KBM-7 (cell line): Measurements from ENCODE around the gene CRYBA2.

ENCODE experiments used
- DNase-seq: peaks from one replicate; pipeline ENCODE4 v3.0.0-alpha.2; 2015
- in situ Hi-C: fragments of 300-500 bp; cut with MboI; formaldehyde crosslinking; loops from 2 replicates; pipeline ENCODE4 v1.14.3; 2020; ENCODE audit warnings: low sequenced_read_pairs, low pct_unique_long_range_greater_than_20kb, mixed read lengths

Gene CRYBA2

GRCh38 chr2:218961651-218962570 is 31.3 kb downstream of the CRYBA2 start:
- DNase-seq = no peak
- in situ Hi-C loops = no loop called here

- no peak for DNase-seq
- in situ Hi-C loops = no loop called here
Measured at GRCh38 chr2:218961229-218961628, 32.0 kb downstream of the CRYBA2 start.

GRCh38 chr2:218960309-218961165 is 32.7 kb downstream of the CRYBA2 start:
- in situ Hi-C loops = no loop called here
- no peak for DNase-seq

- in situ Hi-C loops = no loop called here
- no peak for DNase-seq
Measured at GRCh38 chr2:218959761-218960308, 33.4 kb downstream of the CRYBA2 start.

GRCh38 chr2:218959141-218959731 is 34.0 kb downstream of the CRYBA2 start, which contains the start of gene CDK5R2:
TSS of gene CDK5R2 (plus strand) at chr2:218959666. CDS start at chr2:218959821, 155 bp downstream.
- peak; percentile 82 for DNase-seq
- in situ Hi-C loops = no loop called here

GRCh38 chr2:218958276-218958675 is 34.9 kb downstream of the CRYBA2 start:
- in situ Hi-C loops = no loop called here
- no peak for DNase-seq

GRCh38 chr2:218957671-218958070 is 35.6 kb downstream of the CRYBA2 start:
- in situ Hi-C loops = no loop called here
- no peak for DNase-seq

GRCh38 chr2:218956039-218956438 is 37.2 kb downstream of the CRYBA2 start:
- DNase-seq = no peak
- in situ Hi-C loops = no loop called here

- no peak for DNase-seq
- in situ Hi-C loops = no loop called here
Measured at GRCh38 chr2:218954541-218955300, 38.5 kb downstream of the CRYBA2 start.

GRCh38 chr2:218953366-218953954 is 39.8 kb downstream of the CRYBA2 start:
- no peak for DNase-seq
- in situ Hi-C loops = no loop called here

- no peak for DNase-seq
- in situ Hi-C loops = no loop called here
Measured at GRCh38 chr2:218952160-218952559, 41.1 kb downstream of the CRYBA2 start.

GRCh38 chr2:218946621-218947020 is 46.6 kb downstream of the CRYBA2 start:
- DNase-seq = no peak
- in situ Hi-C loops = no loop called here

GRCh38 chr2:218944759-218945404 is 48.3 kb downstream of the CRYBA2 start:
- no peak for DNase-seq
- in situ Hi-C loops = no loop called here
